ENCODE data around the gene CLRN1.

DNA sequence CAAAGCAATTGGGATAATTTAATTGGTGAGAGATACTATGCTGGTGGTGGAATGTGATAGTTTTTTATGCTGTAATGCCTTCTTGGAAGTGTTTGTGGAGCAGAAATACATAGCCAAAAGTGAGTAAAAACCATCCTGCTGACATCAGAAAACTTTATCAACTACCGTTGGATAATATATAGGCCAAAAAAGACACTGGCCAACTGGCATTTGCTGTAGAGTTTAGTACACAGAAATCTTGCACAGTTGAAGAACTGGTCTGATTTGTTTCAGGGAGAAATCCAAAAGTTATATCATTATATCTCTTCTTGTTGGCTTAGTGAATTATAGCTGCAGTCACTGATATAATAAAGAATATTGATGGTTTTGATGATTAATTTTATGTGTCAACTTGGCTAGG, 66.8 kb downstream of the CLRN1 start:
- TF ChIP-seq, protein P1, sequence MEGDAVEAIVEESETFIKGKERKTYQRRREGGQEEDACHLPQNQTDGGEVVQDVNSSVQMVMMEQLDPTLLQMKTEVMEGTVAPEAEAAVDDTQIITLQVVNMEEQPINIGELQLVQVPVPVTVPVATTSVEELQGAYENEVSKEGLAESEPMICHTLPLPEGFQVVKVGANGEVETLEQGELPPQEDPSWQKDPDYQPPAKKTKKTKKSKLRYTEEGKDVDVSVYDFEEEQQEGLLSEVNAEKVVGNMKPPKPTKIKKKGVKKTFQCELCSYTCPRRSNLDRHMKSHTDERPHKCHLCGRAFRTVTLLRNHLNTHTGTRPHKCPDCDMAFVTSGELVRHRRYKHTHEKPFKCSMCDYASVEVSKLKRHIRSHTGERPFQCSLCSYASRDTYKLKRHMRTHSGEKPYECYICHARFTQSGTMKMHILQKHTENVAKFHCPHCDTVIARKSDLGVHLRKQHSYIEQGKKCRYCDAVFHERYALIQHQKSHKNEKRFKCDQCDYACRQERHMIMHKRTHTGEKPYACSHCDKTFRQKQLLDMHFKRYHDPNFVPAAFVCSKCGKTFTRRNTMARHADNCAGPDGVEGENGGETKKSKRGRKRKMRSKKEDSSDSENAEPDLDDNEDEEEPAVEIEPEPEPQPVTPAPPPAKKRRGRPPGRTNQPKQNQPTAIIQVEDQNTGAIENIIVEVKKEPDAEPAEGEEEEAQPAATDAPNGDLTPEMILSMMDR (IDR thresholded peaks at IDR 0.05) = no peak
- no peak for TF ChIP-seq ZFX (IDR thresholded peaks at IDR 0.05; ENCODE audit: borderline replicate concordance)
